HepG2 (cell line): ENCODE results near the gene CCDC142. TPM values are rescaled to one million over a fixed set of nuclear protein-coding genes. Genes with fewer than 3 reads are reported as not detected.

Experiments used
- DNMT3B ChIP-seq: conservative IDR thresholded peaks from 2 replicates; pipeline ENCODE4 v1.6.1; 2016; ENCODE audit warnings: missing biosample characterization, control low read depth
- E2F5 ChIP-seq: sonication (generic); formaldehyde crosslinking; conservative IDR thresholded peaks from 2 replicates; pipeline ENCODE4 v1.4.0; 2020; ENCODE audit warnings: missing genetic modification reagents
- EED ChIP-seq: sonication (generic); formaldehyde crosslinking; IDR thresholded peaks from 2 replicates; pipeline ENCODE4 v1.5.0; 2020; ENCODE audit warnings: mild to moderate bottlenecking, missing genetic modification reagents
- ELF4 ChIP-seq: sonication (generic); formaldehyde crosslinking; IDR thresholded peaks from 2 replicates; pipeline ENCODE4 v1.5.0; 2020; ENCODE audit warnings: missing genetic modification reagents, mild to moderate bottlenecking, moderate library complexity, borderline replicate concordance
- FLYWCH1 ChIP-seq: sonication (generic); formaldehyde crosslinking; IDR thresholded peaks from 2 replicates; pipeline ENCODE4 v1.8.1; 2023; ENCODE audit warnings: mild to moderate bottlenecking, missing genetic modification reagents
- FOXM1 ChIP-seq: sonication (generic); formaldehyde crosslinking; IDR thresholded peaks from 2 replicates; pipeline ENCODE4 v1.5.0; 2020; ENCODE audit warnings: missing genetic modification reagents
- MAF1 ChIP-seq: sonication (generic); formaldehyde crosslinking; IDR thresholded peaks from 2 replicates; pipeline ENCODE4 v1.5.0; 2020; ENCODE audit warnings: missing genetic modification reagents, borderline replicate concordance
- MAFK ChIP-seq, 2 experiments: IDR thresholded peaks in 1 of 2; conservative IDR thresholded peaks in 1 of 2; 2 replicates each; pipeline ENCODE4 v1.6.1; 2011; ENCODE audit warnings: improper control_type of control experiment in 2 of 2, low read length in 2 of 2
- MEIS2 ChIP-seq: sonication (generic); formaldehyde crosslinking; IDR thresholded peaks from 2 replicates; pipeline ENCODE4 v1.9.0; 2021; ENCODE audit warnings: mild to moderate bottlenecking, missing genetic modification reagents
- MTA3 ChIP-seq: sonication (generic); formaldehyde crosslinking; IDR thresholded peaks from 2 replicates; pipeline ENCODE4 v1.4.0; 2020; ENCODE audit warnings: missing genetic modification reagents
- NFE2 ChIP-seq: sonication (generic); formaldehyde crosslinking; IDR thresholded peaks from 2 replicates; pipeline ENCODE4 v1.4.0; 2020; ENCODE audit warnings: missing genetic modification reagents
- PLRG1 ChIP-seq: fragments of 450-650 bp; conservative IDR thresholded peaks from 2 replicates; pipeline ENCODE4 v1.6.1; 2016
- PPARG ChIP-seq: conservative IDR thresholded peaks from 2 replicates; pipeline ENCODE4 v1.6.1; 2016; ENCODE audit warnings: missing biosample characterization, missing genetic modification reagents
- RFX5 ChIP-seq: IDR thresholded peaks from 2 replicates; pipeline ENCODE4 v1.6.1; 2011; ENCODE audit warnings: low read depth, low read length, improper control_type of control experiment
- XRCC5 ChIP-seq: fragments of 200-400 bp; formaldehyde crosslinking; optimal IDR thresholded peaks from 2 replicates; pipeline ENCODE3; 2017; ENCODE audit warnings: mild to moderate bottlenecking, low read length
- ZNF20 ChIP-seq: sonication (generic); formaldehyde crosslinking; IDR thresholded peaks from 2 replicates; pipeline ENCODE4 v1.4.0; 2020; ENCODE audit warnings: mild to moderate bottlenecking, moderate library complexity, missing genetic modification reagents
- ZNF24 ChIP-seq: fragments of 450-650 bp; IDR thresholded peaks from 2 replicates; pipeline ENCODE4 v1.6.1; 2017; ENCODE audit warnings: antibody characterized with exemption, mild to moderate bottlenecking
- ZNF274 ChIP-seq: sonication (generic); formaldehyde crosslinking; IDR thresholded peaks from 2 replicates; pipeline ENCODE4 v1.5.1; 2020; ENCODE audit warnings: mild to moderate bottlenecking, missing genetic modification reagents
- ZNF296 ChIP-seq: sonication (generic); formaldehyde crosslinking; conservative IDR thresholded peaks from 2 replicates; pipeline ENCODE4 v1.5.0; 2020; ENCODE audit warnings: mild to moderate bottlenecking, missing genetic modification reagents
- ZNF530 ChIP-seq: sonication (generic); formaldehyde crosslinking; IDR thresholded peaks from 2 replicates; pipeline ENCODE4 v1.5.0; 2020; ENCODE audit warnings: low read depth, mild to moderate bottlenecking, missing genetic modification reagents
- ZNF547 ChIP-seq: sonication (generic); formaldehyde crosslinking; IDR thresholded peaks from 2 replicates; pipeline ENCODE4 v1.5.1; 2020; ENCODE audit warnings: mild to moderate bottlenecking, missing genetic modification reagents
- ZNF558 ChIP-seq: sonication (generic); formaldehyde crosslinking; IDR thresholded peaks from 2 replicates; pipeline ENCODE4 v1.9.0; 2022; ENCODE audit warnings: mild to moderate bottlenecking, missing genetic modification reagents, borderline replicate concordance
- ZNF614 ChIP-seq: IDR thresholded peaks from 2 replicates; pipeline ENCODE4 v1.6.1; 2018; ENCODE audit warnings: missing biosample characterization, missing genetic modification reagents, inconsistent platforms, borderline replicate concordance
- ZNF670 ChIP-seq: sonication (generic); formaldehyde crosslinking; IDR thresholded peaks from 2 replicates; pipeline ENCODE4 v1.8.0; 2022; ENCODE audit warnings: mild to moderate bottlenecking, missing genetic modification reagents, borderline replicate concordance
- ZNF773 ChIP-seq: sonication (generic); formaldehyde crosslinking; IDR thresholded peaks from 2 replicates; pipeline ENCODE4 v1.4.0; 2020; ENCODE audit warnings: missing genetic modification reagents, borderline replicate concordance
- ZSCAN5A ChIP-seq: sonication (generic); formaldehyde crosslinking; IDR thresholded peaks from 2 replicates; pipeline ENCODE4 v1.8.0; 2022; ENCODE audit warnings: mild to moderate bottlenecking, missing genetic modification reagents, borderline replicate concordance
- polyA plus RNA-seq, 8 experiments: library from polyadenylated mRNA; depleted of rRNA in 3 of 8; stranded (reverse) in 7 of 8; unstranded in 1 of 8; fragments of >200 nt; fragmentation: Illumina TruSeq in 4 of 8; extraction: Trizol in 4 of 8; gene quantifications; 2 replicates each; pipeline versions ENCODE4 v1.2.1 to v1.2.3, GENCODE V29; 2011 to 2016; ENCODE audit warnings: low read depth in 4 of 8, missing spikeins in 1 of 8, mixed read lengths in 1 of 8; ENCODE audit not compliant: insufficient read depth in 1 of 8
- total RNA-seq, 5 experiments: library from RNA; depleted of rRNA; stranded (reverse); fragments of >200 nt; fragmentation: Illumina TruSeq; extraction: Trizol; gene quantifications; 2 replicates each; pipeline ENCODE4 v1.2.3, GENCODE V29; 2016; ENCODE audit warnings: low read depth in 1 of 5
- TF ChIP-seq, protein P1 (sequence below): sonication (generic); formaldehyde crosslinking; IDR thresholded peaks from 2 replicates; pipeline ENCODE4 v1.8.1; 2023; ENCODE audit warnings: missing genetic modification reagents, inconsistent platforms, borderline replicate concordance
- TF ChIP-seq, protein P2 (sequence below): sonication (generic); formaldehyde crosslinking; IDR thresholded peaks from 2 replicates; pipeline ENCODE4 v1.8.0; 2022; ENCODE audit warnings: missing genetic modification reagents, mild to moderate bottlenecking, borderline replicate concordance

Gene CCDC142
- total and polyA plus RNA-seq, 2 of the 13 experiments (the other 11 are each of a cell fraction or from before 2014, with no cell fraction given) = 14.7 to 30.4 TPM

- TF ChIP-seq DNMT3B (no peak), ZNF773 (no peak; the same call in 1 of the 2 replicates), PPARG (CRISPR knock-in tag) (no peak; the same call in 1 of the 2 replicates), ELF4 (no peak), ZNF24 (no peak), ZNF20 (CRISPR knock-in tag) (no peak), MAF1 (CRISPR knock-in tag) (peak; percentile 52; the same call in 1 of the 2 replicates), EED (no peak), XRCC5 (no peak), ZNF670 (CRISPR knock-in tag) (no peak), MAFK (conservative IDR thresholded peaks at IDR 0.05 in 1 of 2, IDR thresholded peaks at IDR 0.05 in 1 of 2; ENCODE audit: low read length in 2 of 2) (no peak), RFX5 (no peak), MEIS2 (CRISPR knock-in tag) (peak; percentile 93), ZNF530 (CRISPR knock-in tag) (no peak), ZNF547 (CRISPR knock-in tag) (peak; percentile 50; the same call in 1 of the 2 replicates), ZNF614 (CRISPR knock-in tag) (peak; percentile 19; the same call in 1 of the 2 replicates), ZSCAN5A (peak; percentile 92; the same call in 1 of the 2 replicates), FLYWCH1 (CRISPR knock-in tag) (no peak), ZNF274 (CRISPR knock-in tag) (peak; percentile 81; the same call in 1 of the 2 replicates), ZNF296 (CRISPR knock-in tag) (no peak), MTA3 (CRISPR knock-in tag) (no peak), E2F5 (CRISPR knock-in tag) (no peak), FOXM1 (0 out of 2 replicates have a peak, but pooled peaks have one; percentile 57), PLRG1 (no peak), ZNF558 (CRISPR knock-in tag) (no peak), NFE2 (CRISPR knock-in tag) (no peak)
- TF ChIP-seq, protein P1, sequence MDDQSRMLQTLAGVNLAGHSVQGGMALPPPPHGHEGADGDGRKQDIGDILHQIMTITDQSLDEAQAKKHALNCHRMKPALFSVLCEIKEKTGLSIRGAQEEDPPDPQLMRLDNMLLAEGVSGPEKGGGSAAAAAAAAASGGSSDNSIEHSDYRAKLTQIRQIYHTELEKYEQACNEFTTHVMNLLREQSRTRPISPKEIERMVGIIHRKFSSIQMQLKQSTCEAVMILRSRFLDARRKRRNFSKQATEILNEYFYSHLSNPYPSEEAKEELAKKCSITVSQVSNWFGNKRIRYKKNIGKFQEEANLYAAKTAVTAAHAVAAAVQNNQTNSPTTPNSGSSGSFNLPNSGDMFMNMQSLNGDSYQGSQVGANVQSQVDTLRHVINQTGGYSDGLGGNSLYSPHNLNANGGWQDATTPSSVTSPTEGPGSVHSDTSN = no peak
- TF ChIP-seq, protein P2, sequence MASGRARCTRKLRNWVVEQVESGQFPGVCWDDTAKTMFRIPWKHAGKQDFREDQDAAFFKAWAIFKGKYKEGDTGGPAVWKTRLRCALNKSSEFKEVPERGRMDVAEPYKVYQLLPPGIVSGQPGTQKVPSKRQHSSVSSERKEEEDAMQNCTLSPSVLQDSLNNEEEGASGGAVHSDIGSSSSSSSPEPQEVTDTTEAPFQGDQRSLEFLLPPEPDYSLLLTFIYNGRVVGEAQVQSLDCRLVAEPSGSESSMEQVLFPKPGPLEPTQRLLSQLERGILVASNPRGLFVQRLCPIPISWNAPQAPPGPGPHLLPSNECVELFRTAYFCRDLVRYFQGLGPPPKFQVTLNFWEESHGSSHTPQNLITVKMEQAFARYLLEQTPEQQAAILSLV (CRISPR knock-in tag) = peak; percentile 74; the same call in 1 of the 2 replicates
Measured at GRCh38 chr2:74457549-74458131, 25.2 kb downstream of the CCDC142 start (continued).
